Gastrocnemius medialis (tissue), 4 donors: ENCODE measurements around the gene CCDC93.

Experiments used
- POLR2A ChIP-seq, 2 donors: fragments of 450-650 bp; IDR thresholded peaks; one replicate each; pipeline ENCODE4 v1.6.1; 2017; ENCODE audit warnings: antibody characterized with exemption in 2 of 2, mild to moderate bottlenecking in 2 of 2, moderate library complexity in 2 of 2
- TF ChIP-seq, protein P1 (sequence below), 5 experiments: fragments of 450-650 bp in 3 of 5; fragments of 200-600 bp in 2 of 5; sonication (generic) in 2 of 5; IDR thresholded peaks in 4 of 5; conservative IDR thresholded peaks in 1 of 5; 1 replicate in 4 of 5; 2 replicates in 1 of 5; pipeline ENCODE4 v1.5.1; 2016 to 2019; ENCODE audit warnings: antibody characterized with exemption in 5 of 5, mild to moderate bottlenecking in 3 of 5, moderate library complexity in 3 of 5

DNA sequence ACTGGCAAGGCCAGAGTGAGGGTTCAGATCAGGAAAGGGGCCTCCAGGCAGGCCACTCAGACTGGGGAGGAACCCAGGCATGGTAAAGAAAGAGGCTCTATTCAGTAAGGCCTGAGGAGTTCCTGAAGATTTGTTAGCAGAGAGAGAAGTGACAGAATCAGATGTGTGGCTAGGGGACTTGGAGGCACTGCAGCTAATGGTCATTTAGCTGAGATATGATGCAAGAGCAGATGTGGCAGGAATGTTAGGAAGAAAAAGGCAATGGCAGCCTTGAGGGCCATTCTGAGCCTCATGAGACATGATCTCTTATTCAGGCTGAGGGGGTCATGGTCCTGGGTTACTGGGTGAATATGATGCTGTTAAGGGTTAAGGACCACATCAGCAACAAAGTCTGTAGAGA lies 73.4 kb downstream of the CCDC93 start:
- TF ChIP-seq, protein P1, sequence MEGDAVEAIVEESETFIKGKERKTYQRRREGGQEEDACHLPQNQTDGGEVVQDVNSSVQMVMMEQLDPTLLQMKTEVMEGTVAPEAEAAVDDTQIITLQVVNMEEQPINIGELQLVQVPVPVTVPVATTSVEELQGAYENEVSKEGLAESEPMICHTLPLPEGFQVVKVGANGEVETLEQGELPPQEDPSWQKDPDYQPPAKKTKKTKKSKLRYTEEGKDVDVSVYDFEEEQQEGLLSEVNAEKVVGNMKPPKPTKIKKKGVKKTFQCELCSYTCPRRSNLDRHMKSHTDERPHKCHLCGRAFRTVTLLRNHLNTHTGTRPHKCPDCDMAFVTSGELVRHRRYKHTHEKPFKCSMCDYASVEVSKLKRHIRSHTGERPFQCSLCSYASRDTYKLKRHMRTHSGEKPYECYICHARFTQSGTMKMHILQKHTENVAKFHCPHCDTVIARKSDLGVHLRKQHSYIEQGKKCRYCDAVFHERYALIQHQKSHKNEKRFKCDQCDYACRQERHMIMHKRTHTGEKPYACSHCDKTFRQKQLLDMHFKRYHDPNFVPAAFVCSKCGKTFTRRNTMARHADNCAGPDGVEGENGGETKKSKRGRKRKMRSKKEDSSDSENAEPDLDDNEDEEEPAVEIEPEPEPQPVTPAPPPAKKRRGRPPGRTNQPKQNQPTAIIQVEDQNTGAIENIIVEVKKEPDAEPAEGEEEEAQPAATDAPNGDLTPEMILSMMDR (IDR thresholded peaks at IDR 0.05 in 4 of 5, conservative IDR thresholded peaks at IDR 0.05 in 1 of 5): no peak
- TF ChIP-seq POLR2A (IDR thresholded peaks at IDR 0.05): no peak
